Gastroesophageal sphincter (tissue), 3 donors: Measurements from ENCODE around the gene C3orf20.

Experiments
- CTCF ChIP-seq, 4 experiments: fragments of 200-600 bp in 2 of 4; fragments of 450-650 bp in 2 of 4; sonication (generic) in 1 of 4; IDR thresholded peaks; one replicate each; pipeline ENCODE4 v1.5.1; 2017 to 2019; ENCODE audit warnings: antibody characterized with exemption in 4 of 4, mild to moderate bottlenecking in 2 of 4, moderate library complexity in 2 of 4
- EP300 ChIP-seq: sonication (generic); formaldehyde crosslinking; IDR thresholded peaks from one replicate; pipeline ENCODE4 v1.6.1; 2017; ENCODE audit warnings: antibody characterized with exemption, mild to moderate bottlenecking
- POLR2A ChIP-seq, 2 donors: fragments of 450-650 bp; IDR thresholded peaks; one replicate each; pipeline ENCODE4 v1.6.1; 2017; ENCODE audit warnings: antibody characterized with exemption in 2 of 2, mild to moderate bottlenecking in 2 of 2, moderate library complexity in 1 of 2
- POLR2AphosphoS5 ChIP-seq: sonication (generic); formaldehyde crosslinking; IDR thresholded peaks from one replicate; pipeline ENCODE4 v1.6.1; 2017; ENCODE audit warnings: antibody characterized with exemption

- no peak for TF ChIP-seq POLR2AphosphoS5
- TF ChIP-seq CTCF (IDR thresholded peaks at IDR 0.05), result no peak
- TF ChIP-seq EP300, result no peak
- no peak for TF ChIP-seq POLR2A (IDR thresholded peaks at IDR 0.05)
Observed at GRCh38 chr3:14788644-14789043, 113.7 kb downstream of the C3orf20 start.
